GM21423 (cell line): ENCODE results near the gene ZMIZ1.

Source experiments
- ATAC-seq: cut with Tn5 transposase; IDR thresholded peaks from one replicate; pipeline ENCODE4 v1.9.1; 2021; ENCODE audit warnings: mild to moderate bottlenecking, moderate library complexity; ENCODE audit not compliant: unreplicated experiment

ZMIZ1 gene

DNA sequence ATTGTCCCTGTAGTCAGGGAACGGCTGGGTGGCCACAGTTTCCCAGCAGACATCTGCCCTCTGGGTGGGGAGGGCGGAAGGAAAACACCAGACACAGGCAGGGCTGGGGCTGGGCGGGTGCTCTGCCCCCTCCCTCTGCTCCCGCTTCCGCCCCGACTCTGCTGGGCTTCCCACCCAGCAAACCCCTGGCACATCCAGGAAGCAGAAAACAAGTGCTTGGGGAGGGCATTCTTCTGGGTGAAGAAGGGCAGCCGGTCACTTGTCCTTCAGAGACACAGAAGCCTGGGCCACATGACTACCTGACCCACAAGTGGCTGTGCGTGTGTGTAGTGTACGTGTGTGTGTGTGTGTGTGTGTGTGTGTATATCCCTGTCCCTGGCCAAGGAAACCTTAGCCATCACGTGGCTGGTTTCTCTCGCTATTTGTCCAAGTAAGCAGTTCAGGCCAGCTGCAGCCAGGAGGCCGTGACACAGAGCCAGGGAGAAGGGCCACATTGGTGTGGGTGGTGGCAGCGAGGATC lies 77.9 kb downstream of the ZMIZ1 start:
- no peak for ATAC-seq

- ATAC-seq, result no peak
Measured at GRCh38 chr10:79147306-79147705, 78.5 kb downstream of the ZMIZ1 start.

GRCh38 chr10:79147796-79148451 lies 79.2 kb downstream of the ZMIZ1 start:
- ATAC-seq, result no peak

- no peak for ATAC-seq
Measured at GRCh38 chr10:79148452-79149344, 79.9 kb downstream of the ZMIZ1 start.

GRCh38 chr10:79149345-79149661 lies 80.5 kb downstream of the ZMIZ1 start:
- ATAC-seq, result no peak

- ATAC-seq, result peak; percentile 87
Measured at GRCh38 chr10:79149662-79150443, 81.1 kb downstream of the ZMIZ1 start.

DNA sequence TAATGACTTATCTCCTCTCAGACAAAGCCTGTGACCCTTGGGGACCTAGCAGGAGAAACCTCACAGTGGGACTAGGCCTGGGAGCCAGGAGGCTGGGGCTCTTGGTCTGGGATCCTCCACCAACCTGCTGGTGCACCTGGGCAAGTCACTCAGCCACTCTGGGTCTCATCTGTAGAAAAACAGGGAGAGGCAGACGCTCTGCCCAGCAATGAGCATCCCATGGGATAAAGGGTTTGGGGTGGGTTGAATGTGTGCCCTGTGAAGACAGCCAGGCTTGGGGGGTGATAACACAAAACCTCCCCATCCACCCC lies 81.6 kb downstream of the ZMIZ1 start:
- no peak for ATAC-seq

- ATAC-seq, result no peak
Measured at GRCh38 chr10:79152423-79152817, 83.7 kb downstream of the ZMIZ1 start.

DNA sequence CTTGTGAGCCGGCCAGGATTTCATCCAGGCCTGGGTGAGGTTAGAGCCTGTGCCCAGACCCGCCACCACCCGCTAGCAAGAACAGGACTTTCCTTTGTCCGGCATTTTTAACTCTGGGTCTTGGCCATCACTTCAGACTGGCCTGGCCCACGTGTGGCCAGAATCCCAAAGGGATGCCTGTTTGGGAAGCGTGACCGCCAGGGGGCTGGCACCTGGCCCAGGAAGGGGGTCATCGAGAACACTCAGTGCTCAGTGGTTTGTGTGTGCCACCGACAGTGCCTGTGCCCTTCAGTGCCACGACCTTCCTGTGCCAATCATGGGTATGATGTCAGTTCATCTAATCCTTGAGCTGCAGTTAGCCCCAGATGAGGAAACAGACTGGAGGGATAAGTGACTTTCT lies 85.0 kb downstream of the ZMIZ1 start:
- no peak for ATAC-seq

GRCh38 chr10:79155301-79156081 lies 86.7 kb downstream of the ZMIZ1 start:
- no peak for ATAC-seq

DNA sequence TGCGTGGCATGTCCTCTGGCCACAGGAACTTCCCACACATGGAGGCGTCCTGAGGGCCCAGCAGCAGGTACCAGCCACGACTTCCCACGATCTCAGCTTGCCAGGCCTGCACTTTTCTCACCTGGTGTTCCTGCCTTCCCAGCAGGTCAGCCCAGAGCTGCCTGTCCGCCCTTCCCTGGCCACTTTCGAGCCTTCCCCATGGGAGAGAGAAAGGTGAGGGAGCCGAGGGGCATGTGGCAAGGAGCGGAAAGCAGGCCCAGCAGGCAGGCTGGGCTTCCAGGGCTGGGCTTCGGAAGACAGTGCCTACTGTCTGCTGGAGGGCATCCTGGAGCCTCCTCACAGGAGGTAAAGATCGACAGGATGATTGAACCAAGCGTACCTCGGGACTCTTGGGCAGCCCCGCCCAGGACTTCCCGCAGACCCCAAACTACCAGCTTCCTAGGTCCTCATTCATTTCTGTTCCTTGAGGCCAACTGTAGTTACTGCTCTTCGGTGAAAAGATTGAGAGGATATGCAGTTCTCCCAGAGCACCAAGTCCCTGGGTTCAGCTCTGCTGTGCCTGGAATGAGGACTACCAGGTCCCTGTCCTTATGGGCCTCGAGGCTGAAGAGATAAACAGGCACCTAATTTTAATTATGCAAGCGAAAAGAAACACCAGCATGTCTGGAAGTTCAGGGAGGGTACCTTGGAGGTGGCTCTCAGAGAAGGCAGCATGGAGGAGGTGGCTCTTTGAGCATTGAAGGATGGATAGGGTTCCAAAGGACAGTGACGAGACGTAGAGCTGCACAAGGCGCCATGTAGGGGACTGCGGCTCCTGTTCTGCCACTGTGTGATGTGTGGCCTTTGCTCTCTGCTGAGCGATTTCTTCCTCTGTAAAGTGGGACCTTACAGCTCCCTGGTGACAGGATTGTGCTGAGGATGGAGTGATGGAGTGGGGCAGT lies 87.8 kb downstream of the ZMIZ1 start:
- no peak for ATAC-seq

DNA sequence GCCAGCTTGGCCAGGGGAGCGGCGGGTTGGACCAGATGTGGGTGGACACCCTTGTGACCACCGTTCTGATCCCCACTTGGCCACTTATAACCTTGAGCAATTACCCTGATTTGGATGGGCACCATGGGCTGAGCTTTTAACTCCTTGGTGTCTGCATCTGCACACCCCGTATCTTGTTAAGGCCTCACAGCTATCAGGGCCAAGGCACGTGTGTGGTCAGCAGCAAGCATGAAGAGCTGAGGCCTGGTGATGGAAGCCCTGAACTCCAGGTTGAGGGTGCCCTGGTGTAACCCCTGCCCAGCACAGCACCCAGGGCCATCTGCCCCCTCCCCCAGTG lies 89.2 kb downstream of the ZMIZ1 start:
- ATAC-seq, result no peak

- ATAC-seq, result no peak
Measured at GRCh38 chr10:79158402-79159097, 89.8 kb downstream of the ZMIZ1 start.

DNA sequence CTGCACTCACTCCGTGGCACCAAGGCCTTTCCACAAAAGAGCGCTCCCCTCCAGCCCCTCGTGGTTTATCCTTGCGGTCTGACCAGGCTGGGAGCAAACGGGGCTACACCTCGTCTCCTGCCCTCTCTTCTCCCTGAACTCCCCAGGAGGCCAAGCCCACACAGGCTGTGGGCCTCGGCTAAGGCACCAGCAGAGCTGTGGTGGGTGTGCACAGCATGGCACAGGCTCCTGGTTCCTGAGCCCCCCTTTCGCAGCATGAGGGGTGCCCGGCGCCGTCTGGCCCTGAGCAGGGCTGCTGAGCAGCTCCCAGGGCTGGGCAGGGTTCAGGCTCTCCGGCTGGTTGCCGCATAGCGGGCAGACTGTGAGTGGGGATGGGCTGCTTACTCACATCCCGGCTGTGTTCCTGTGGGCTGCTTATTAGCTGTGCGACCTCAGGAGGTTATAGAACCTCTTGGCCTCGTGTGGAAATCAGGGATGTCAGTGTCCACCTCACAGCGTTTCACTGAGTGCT lies 90.4 kb downstream of the ZMIZ1 start:
- no peak for ATAC-seq

GRCh38 chr10:79159785-79160184 lies 91.0 kb downstream of the ZMIZ1 start:
- no peak for ATAC-seq

- ATAC-seq, result no peak
Measured at GRCh38 chr10:79160191-79160590, 91.4 kb downstream of the ZMIZ1 start.

- no peak for ATAC-seq
Measured at GRCh38 chr10:79161557-79161956, 92.8 kb downstream of the ZMIZ1 start.

GRCh38 chr10:79162022-79162421 lies 93.3 kb downstream of the ZMIZ1 start:
- no peak for ATAC-seq
